ENCODE data around the gene SLC6A9.
A peak's percentile ranks its signal among the peaks of the same experiment; 100 is the strongest.

SLC6A9 gene

DNA sequence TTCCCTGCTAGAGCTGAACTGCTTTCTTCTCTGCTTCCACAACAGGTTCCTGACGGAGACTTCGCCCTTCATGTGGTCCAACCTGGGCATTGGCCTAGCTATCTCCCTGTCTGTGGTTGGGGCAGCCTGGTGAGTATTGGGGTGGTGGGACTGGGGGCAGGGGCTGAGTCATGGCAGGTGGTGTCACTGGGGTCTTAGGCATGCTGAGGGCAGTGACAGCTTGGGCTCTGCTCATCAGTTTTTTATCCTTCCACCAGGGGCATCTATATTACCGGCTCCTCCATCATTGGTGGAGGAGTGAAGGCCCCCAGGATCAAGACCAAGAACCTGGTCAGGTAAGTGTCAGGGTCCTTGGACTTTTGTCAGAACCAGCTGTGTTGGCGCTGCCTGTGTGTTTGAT, 55.2 kb downstream of the SLC6A9 start:
- H3K9me3 Mint-ChIP-seq: no peaks in the 10 kb centered on the region
- peak overlapping the region; percentile 91 for H3K27ac Mint-ChIP-seq
- DNase-seq: no peak
- peaks cover 36% of the 10 kb centered on the region for H3K36me3 Mint-ChIP-seq
- peak overlapping the region; percentile 75 for H3K4me3 Mint-ChIP-seq
- CTCF ChIA-PET: interaction anchor here (0.7 to 2.2 kb wide), 3 partner anchors 14 to 41 kb away, joined by 3 to 15 read pairs (median 3); no protein-coding TSS in a partner anchor
- peaks cover 60% of the 10 kb centered on the region for H3K4me1 Mint-ChIP-seq
- peaks cover 11% of the 10 kb centered on the region for H3K27me3 Mint-ChIP-seq

DNA sequence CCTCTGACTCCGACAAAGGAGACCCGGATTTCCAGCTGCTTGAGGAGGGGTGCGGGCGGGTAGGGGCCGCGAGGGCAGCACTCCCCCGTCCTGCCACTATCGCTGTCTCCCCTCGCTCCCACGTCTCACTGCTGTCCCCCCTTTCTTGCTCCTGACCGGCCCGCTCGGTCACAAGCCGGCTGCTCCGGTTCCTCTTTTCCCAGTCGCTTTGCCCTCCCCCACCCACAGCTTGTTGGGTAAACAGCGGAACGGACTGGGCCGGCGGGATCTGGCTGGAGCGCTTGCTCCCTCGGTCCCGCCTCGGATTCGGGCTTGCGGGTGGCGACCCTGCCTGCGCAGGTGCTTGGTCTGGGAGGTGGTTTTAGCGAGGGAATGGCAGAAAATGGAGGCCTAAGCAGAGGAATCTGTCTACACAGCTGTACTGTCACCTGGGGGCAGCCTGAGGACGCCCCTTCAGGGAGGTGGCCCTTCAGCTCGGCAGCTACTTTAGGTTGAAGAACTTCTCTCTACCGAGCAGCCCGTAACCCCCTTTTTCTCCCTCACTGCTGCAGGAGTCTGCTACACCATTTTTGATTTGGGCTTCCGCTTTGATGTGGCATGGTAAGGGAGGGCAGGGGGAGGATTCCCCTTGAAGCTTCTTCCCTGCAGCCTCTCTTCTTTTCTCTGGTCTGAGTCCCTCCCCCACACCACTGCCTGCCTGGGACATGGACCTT, 55.9 kb downstream of the SLC6A9 start:
- H3K4me1 Mint-ChIP-seq: peaks cover 62% of the 10 kb centered on the region
- CTCF ChIA-PET: interaction anchor here (0.7 to 2.2 kb wide), 4 partner anchors 15 to 41 kb away, joined by 3 to 15 read pairs (median 4); no protein-coding TSS in a partner anchor
- H3K9me3 Mint-ChIP-seq: no peaks in the 10 kb centered on the region
- peak overlapping the region; percentile 75 for H3K4me3 Mint-ChIP-seq
- H3K27me3 Mint-ChIP-seq: peaks cover 11% of the 10 kb centered on the region
- peak; percentile 75 for DNase-seq
- H3K36me3 Mint-ChIP-seq: peaks cover 36% of the 10 kb centered on the region
- H3K27ac Mint-ChIP-seq: peak overlapping the region; percentile 91

DNA sequence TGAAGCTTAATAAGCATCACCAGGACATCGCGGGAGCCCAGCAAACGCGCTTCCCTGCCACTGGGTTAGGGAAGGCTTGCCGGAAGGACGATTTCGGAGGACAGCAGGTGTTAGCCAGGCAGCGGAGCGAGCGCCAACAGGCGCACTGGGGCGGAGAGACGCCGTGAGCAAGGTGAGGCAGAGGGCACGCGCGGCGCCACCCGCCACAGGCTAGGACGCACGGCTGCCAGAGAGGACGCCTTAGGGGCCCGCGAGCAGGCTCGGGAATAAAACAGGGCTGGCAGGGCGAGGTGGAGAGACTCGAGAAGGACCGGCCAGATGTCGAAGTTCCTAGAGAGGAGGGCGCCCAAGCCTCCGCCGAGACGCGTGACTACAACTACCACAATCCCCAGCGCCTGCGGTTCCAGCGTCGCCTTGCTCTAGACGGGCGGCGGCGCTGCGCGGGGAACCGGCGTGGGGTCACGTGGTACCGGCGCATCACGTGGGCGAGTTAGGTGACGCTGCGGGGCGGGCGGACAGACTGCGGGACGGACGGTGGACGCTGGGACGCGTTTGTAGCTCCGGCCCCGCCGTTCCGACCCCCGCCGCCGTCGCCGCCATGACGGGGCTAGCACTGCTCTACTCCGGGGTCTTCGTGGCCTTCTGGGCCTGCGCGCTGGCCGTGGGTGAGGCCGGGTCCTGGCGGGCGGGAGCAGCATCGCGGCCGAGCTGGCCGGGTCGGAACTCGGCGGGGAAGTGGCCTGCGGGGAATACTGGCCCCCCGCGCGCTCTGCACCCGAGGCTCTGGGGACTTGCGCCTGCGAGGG, 56.6 kb downstream of the SLC6A9 start, which contains the start of gene ATP6V0B:
ATP6V0B (plus strand) TSS at position 518 of the 806 bp plus-strand sequence; CDS start at position 599, 81 bp downstream.
- CTCF ChIA-PET: interaction anchor here (0.9 to 2.2 kb wide), 2 partner anchors 38 to 40 kb away, joined by 4 to 15 read pairs; no protein-coding TSS in a partner anchor
- Mint-ChIP-seq H3K4me3 (peak within 1 kb of the TSS; percentile 75), H3K36me3 (peaks cover 35% of the 10 kb centered on the region), H3K27ac (peak within 1 kb of the TSS; percentile 91), H3K27me3 (peaks cover 5% of the 10 kb centered on the region), H3K4me1 (peaks cover 63% of the 10 kb centered on the region), H3K9me3 (no peaks in the 10 kb centered on the region)
- DNase-seq: peak; percentile 97

DNA sequence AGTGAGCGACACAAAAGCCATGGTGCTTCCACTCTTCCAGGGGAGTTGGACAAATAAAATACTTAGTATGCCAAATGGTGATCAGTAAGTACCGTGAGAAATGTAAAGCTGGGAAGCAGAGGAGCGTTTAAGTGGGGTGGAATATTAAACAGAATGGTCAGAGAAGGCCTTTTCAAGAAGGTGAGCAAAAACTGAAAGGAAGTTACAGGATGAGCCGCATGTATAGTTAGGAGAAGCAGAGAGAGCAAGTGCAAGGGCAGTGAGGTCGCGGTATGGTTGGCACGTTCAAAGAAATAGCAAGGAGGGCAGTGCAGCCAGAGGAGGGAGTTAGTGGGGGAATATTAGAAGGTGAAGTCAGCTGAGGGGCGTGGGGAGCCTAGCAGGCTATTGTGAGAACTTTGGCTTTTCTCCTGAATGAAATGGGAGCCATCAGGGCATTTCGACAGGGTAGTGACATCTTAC, 57.2 kb downstream of the SLC6A9 start:
- H3K4me3 Mint-ChIP-seq: peak overlapping the region; percentile 75
- CTCF ChIA-PET: interaction anchor here (2.2 kb wide), 1 partner anchor 39 kb away, joined by 15 read pairs; no protein-coding TSS in a partner anchor
- no peak for DNase-seq

DNA sequence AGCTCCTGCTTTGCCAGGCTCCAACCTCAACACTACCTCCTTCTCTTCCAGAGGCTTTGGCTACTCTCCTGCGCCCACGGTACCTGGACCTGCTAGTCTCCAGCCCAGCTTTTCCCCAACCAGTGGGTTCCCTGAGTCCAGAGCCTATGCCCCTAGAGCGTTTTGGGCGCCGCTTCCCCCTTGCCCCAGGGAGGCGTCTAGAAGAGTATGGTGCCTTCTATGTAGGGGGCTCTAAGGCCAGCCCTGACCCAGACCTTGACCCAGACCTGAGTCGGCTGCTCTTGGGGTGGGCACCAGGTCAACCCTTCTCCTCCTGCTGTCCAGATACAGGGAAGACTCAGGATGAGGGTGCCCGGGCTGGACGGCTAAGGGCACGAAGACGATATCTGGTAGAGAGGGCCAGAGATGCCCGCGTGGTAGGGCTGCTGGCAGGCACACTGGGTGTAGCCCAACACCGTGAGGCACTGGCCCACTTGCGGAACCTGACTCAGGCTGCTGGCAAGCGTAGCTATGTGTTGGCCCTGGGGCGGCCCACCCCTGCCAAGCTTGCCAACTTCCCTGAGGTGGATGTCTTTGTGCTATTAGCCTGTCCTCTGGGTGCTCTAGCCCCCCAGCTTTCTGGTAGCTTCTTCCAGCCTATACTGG, 59.8 kb downstream of the SLC6A9 start:
- CTCF ChIA-PET: interaction anchor here (0.6 kb wide), 2 partner anchors 22 to 74 kb away, joined by 4 read pairs; no protein-coding TSS in a partner anchor

More for the DNA sequence above, 57.2 kb downstream of the SLC6A9 start:
- Mint-ChIP-seq H3K27ac (peak overlapping the region; percentile 91), H3K4me1 (peaks cover 68% of the 10 kb centered on the region), H3K36me3 (peaks cover 35% of the 10 kb centered on the region), H3K27me3 (peaks cover 4% of the 10 kb centered on the region), H3K9me3 (no peaks in the 10 kb centered on the region)

DNA sequence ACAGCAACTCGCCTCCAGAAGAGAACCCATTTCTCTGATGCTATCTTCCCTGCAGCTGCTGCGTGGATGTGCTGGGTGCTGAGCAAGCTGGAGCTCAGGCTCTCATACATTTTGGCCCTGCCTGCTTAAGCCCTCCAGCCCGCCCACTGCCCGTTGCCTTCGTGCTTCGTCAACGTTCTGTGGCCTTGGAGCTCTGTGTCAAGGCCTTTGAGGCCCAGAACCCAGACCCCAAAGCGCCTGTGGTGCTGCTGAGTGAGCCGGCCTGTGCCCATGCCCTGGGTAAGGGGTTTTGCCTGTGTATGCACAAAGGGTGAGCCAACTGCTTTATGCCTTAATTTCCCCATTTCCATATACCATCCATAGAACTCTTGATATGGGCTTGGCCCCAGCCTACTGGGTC, 60.4 kb downstream of the SLC6A9 start:
- CTCF ChIA-PET: interaction anchor here (0.6 to 1.2 kb wide), 3 partner anchors 12 to 25 kb away, joined by 3 to 4 read pairs (median 3); no protein-coding TSS in a partner anchor
- Mint-ChIP-seq H3K4me1 (peaks cover 43% of the 10 kb centered on the region), H3K27me3 (no peaks in the 10 kb centered on the region), H3K27ac (peak overlapping the region; percentile 66), H3K36me3 (peaks cover 13% of the 10 kb centered on the region), H3K4me3 (peak overlapping the region; percentile 91), H3K9me3 (no peaks in the 10 kb centered on the region)
- no peak for DNase-seq

More for the DNA sequence above, 59.8 kb downstream of the SLC6A9 start:
- no peak overlapping the region for H3K27ac Mint-ChIP-seq
- H3K4me1 Mint-ChIP-seq: peaks cover 48% of the 10 kb centered on the region
- DNase-seq: no peak
- H3K9me3 Mint-ChIP-seq: no peaks in the 10 kb centered on the region
- peak overlapping the region; percentile 91 for H3K4me3 Mint-ChIP-seq
- H3K27me3 Mint-ChIP-seq: no peaks in the 10 kb centered on the region
- H3K36me3 Mint-ChIP-seq: peaks cover 17% of the 10 kb centered on the region

DNA sequence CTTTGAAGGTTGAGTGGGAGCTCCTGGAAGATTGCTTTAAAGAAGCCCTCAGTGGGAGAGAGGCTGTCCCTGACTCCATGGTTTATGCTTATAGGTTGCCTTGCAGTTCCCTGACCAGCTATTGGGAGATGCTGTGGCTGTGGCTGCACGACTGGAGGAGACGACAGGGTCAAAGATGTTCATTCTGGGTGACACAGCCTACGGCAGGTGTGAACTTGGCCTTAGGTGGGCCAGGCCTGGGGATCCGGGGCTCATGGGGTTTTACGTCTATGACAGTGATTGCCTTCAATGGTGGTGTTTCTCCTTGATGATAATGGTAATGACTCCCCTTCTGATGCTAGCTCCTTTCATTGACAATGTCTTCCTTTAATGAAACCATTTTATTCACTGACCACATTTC, 60.8 kb downstream of the SLC6A9 start:
- Mint-ChIP-seq H3K4me3 (peak overlapping the region; percentile 91), H3K27ac (peak overlapping the region; percentile 71), H3K27me3 (no peaks in the 10 kb centered on the region), H3K36me3 (peaks cover 10% of the 10 kb centered on the region), H3K9me3 (no peaks in the 10 kb centered on the region), H3K4me1 (peaks cover 40% of the 10 kb centered on the region)
- CTCF ChIA-PET: interaction anchor here (0.6 to 1.2 kb wide), 4 partner anchors 11 to 36 kb away, joined by 3 to 4 read pairs (median 3); no protein-coding TSS in a partner anchor
- DNase-seq: no peak

DNA sequence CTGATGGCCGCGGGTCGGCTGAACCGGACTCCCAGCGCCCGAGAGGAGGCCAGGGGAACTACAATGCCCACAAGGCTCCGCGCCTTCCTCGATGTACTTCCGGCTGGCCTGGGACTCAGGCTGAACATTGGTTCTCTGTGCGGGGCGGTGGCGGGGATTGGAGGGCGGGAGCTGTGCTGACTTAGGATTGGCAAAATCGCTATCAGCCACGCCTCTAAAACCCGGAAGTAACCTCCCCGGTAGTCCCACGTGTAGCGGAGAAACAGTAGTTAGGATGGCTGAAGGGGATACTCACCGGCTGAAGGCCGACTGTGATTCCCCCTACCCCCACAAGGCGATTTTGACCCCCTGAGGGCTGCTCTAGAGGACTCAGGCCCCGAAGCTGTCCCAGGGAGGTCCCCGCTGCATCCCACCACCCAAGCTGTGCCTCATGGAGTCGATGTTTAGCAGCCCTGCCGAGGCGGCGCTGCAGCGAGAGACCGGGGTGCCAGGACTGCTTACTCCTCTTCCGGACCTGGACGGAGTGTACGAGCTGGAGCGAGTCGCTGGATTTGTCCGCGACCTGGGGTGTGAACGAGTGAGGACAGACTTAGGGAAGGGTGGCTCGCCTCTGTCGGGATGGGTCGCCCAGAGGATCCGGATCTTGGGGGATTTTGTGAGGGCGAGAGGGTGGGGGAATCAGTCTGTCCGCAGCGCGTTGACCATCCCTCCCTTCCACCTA, 61.4 kb downstream of the SLC6A9 start, which contains the start of gene DPH2:
DPH2 (plus strand) TSS at position 265 of the 721 bp plus-strand sequence; CDS start at position 431, 166 bp downstream.
- peaks cover 40% of the 10 kb centered on the region for H3K4me1 Mint-ChIP-seq
- peaks cover 10% of the 10 kb centered on the region for H3K36me3 Mint-ChIP-seq
- H3K27ac Mint-ChIP-seq: peak within 1 kb of the TSS; percentile 71
- peak; percentile 99 for DNase-seq
- no peaks in the 10 kb centered on the region for H3K27me3 Mint-ChIP-seq
- CTCF ChIA-PET: interaction anchor here (1.0 to 1.2 kb wide), 3 partner anchors 11 to 35 kb away, joined by 3 read pairs; no protein-coding TSS in a partner anchor
- H3K9me3 Mint-ChIP-seq: no peaks in the 10 kb centered on the region
- H3K4me3 Mint-ChIP-seq: peak within 1 kb of the TSS; percentile 91

DNA sequence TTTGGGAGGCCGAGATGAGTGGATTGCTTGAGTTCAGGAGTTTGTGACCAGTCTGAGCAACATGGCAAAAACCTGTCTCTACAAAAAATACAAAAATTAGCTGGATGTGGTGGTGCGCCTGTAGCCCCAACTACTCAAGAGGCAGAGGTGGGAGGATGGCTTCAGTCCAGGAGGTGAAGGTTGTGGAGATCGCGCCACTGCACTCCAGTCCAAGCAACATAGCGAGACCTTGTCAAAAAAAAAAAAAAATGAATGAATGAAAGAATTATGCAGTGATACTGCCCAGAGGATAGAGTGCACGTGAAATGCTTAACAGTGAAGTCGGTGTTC, 61.9 kb downstream of the SLC6A9 start:
- CTCF ChIA-PET: no interaction called here
- Mint-ChIP-seq H3K4me1 (peaks cover 40% of the 10 kb centered on the region), H3K9me3 (no peaks in the 10 kb centered on the region), H3K36me3 (peaks cover 10% of the 10 kb centered on the region), H3K27ac (no peak overlapping the region), H3K27me3 (no peaks in the 10 kb centered on the region), H3K4me3 (peak overlapping the region; percentile 91)
- no peak for DNase-seq

DNA sequence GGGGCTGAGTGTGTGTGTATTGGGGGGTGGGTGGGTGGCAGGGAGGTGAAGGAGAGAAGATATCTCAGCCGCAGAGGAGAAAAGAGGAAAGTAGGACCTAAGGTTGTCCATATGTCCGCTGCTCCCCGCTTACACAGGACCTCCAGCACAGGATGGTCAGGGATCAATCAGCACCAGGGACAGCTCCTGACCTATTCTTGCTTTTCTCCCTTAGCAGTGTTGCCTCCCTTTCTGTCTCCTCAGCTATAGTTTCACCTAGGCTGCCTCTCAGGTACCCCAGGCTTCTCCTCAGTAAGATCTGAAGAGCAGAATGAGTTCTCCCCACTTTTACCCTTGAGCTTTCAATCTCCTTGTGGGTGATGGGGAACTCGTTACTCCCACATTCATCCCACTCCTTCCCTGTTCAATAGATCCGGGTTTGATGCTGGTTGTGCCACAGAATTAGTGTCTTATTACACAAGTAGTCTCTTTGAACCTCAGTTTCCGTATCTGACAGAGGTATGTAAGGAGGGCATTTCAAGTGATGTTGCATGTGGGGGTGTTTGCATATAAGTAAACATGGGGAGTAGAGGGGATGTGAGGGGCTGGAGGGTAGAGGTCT, 62.8 kb downstream of the SLC6A9 start:
- H3K27me3 Mint-ChIP-seq: no peaks in the 10 kb centered on the region
- no peak overlapping the region for H3K4me3 Mint-ChIP-seq
- DNase-seq: peak; percentile 66
- no peaks in the 10 kb centered on the region for H3K9me3 Mint-ChIP-seq
- peaks cover 30% of the 10 kb centered on the region for H3K4me1 Mint-ChIP-seq
- no peak overlapping the region for H3K27ac Mint-ChIP-seq
- CTCF ChIA-PET: interaction anchor here (1.2 kb wide), 1 partner anchor 205 kb away, joined by 3 read pairs; no protein-coding TSS in a partner anchor
- peaks cover 7% of the 10 kb centered on the region for H3K36me3 Mint-ChIP-seq

DNA sequence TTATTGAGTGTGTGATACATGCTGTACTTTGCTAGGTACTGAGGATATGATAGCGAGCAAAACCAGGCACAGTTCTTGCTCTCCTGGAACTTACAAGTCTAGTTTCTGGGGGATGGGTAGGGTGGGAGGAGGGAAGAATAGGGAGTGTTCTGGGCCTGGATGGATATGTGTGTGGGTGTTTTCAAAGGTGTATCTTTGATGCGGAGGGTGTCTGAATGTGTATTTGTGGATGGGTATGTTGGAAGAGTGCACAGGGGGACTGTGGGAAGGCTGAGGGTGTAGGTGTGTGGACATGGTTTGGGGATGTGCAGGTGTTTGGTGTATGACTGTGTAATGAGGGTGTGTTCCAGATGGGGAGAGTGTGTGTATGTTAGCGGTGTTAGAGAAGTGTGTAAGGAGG, 65.9 kb downstream of the SLC6A9 start:
- H3K4me3 Mint-ChIP-seq: no peak overlapping the region
- no peak overlapping the region for H3K27ac Mint-ChIP-seq
- H3K9me3 Mint-ChIP-seq: no peaks in the 10 kb centered on the region
- H3K36me3 Mint-ChIP-seq: peaks cover 5% of the 10 kb centered on the region
- H3K27me3 Mint-ChIP-seq: no peaks in the 10 kb centered on the region
- DNase-seq: no peak
- CTCF ChIA-PET: no interaction called here
- peaks cover 15% of the 10 kb centered on the region for H3K4me1 Mint-ChIP-seq

DNA sequence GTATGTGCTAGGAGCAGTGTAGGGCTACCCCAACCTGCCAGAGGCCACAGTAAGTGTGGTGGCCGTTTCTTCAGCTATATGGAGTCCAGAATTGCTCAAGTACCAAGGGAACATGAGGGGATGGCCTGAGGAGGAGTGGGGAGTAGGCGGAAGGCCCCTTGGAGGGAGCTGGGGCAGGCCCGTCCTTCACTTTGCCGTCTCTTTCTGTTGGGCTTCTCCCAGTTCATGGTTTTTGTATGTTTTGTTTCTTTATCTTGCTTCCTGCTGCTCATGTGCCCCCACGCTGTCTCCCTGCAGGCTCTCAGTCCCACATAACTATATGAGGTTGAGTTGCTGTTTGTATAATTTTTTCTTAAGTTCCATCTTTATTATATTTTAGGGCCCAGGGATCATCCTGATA, 67.4 kb downstream of the SLC6A9 start:
- CTCF ChIA-PET: interaction anchor here (0.6 to 1.3 kb wide), 3 partner anchors 29 to 328 kb away, joined by 3 to 5 read pairs (median 3); no protein-coding TSS in a partner anchor
- H3K36me3 Mint-ChIP-seq: peaks cover 8% of the 10 kb centered on the region

DNA sequence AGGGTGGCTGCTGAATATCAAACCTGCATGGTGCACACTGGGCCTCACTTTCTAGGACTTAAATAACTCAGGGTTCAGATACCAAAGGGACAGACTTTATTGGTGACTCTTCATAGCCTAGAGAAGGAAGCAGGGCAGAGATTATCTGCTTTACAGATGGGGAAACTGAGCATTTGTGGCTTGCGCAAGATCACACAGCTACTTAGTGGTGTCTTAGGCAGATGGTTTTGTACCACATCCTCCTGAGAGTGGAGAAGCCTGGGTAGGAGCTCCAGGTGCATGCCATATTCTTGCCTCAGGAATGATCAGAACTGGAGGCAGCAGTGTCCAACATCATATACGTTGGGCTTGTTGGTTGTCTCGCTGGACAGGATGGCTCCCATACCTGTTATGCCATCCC, 68.3 kb downstream of the SLC6A9 start:
- CTCF ChIA-PET: no interaction called here
- H3K9me3 Mint-ChIP-seq: no peaks in the 10 kb centered on the region
- H3K4me1 Mint-ChIP-seq: no peaks in the 10 kb centered on the region
- DNase-seq: no peak
- H3K36me3 Mint-ChIP-seq: peaks cover 9% of the 10 kb centered on the region
- no peaks in the 10 kb centered on the region for H3K27me3 Mint-ChIP-seq
- H3K4me3 Mint-ChIP-seq: no peak overlapping the region
- no peak overlapping the region for H3K27ac Mint-ChIP-seq

More for the DNA sequence above, 67.4 kb downstream of the SLC6A9 start:
- H3K27me3 Mint-ChIP-seq: no peaks in the 10 kb centered on the region
- no peak overlapping the region for H3K4me3 Mint-ChIP-seq
- no peak for DNase-seq
- H3K27ac Mint-ChIP-seq: no peak overlapping the region
- H3K9me3 Mint-ChIP-seq: no peaks in the 10 kb centered on the region
- peaks cover 3% of the 10 kb centered on the region for H3K4me1 Mint-ChIP-seq
